GM13977 (cell line): Measurements from ENCODE around the gene KRTAP4-4.
"Not testable (repeated sequence)": the region's sequence is repeated elsewhere in the genome, so short reads cannot be mapped to it uniquely, and the experiment has no call there.

Experiments
- DNase-seq: peaks from one replicate; pipeline ENCODE4 v3.0.0; 2012; ENCODE audit warnings: low spot score
- in situ Hi-C: fragments of 300-500 bp; cut with MboI; formaldehyde crosslinking; loops from one replicate; pipeline ENCODE4 v1.12.0; 2022; ENCODE audit warnings: low sequenced_read_pairs, low pct_unique_long_range_greater_than_20kb, mixed read lengths, inconsistent platforms; ENCODE audit not compliant: unreplicated experiment
- TF ChIP-seq, protein P1 (sequence below): IDR thresholded peaks from 2 replicates; pipeline ENCODE4 v1.5.1; 2012; ENCODE audit warnings: mild to moderate bottlenecking, control low read depth; ENCODE audit not compliant: insufficient read depth; ENCODE audit errors: extremely low read depth, missing control alignments

KRTAP4-4 gene

DNA sequence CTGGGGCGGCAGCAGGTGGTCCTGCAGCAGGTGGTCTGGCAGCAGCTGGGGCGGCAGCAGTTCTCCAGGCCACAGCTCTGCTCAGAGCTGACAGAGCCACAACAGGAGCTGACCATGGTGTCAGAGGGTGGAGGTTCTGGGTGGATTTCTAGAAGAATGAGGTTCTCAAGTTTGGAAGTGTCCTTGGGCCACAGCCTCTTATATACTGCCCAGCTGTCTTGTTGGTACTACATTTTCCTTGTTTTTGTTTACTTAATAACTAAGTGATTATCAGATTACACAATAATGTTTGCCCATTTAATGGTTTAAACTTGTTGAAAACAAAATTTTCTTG lies 10.9 kb downstream of the KRTAP4-4 start, which contains the start of gene KRTAP4-5:
Gene KRTAP4-5, minus strand, starts transcription at position 174 of the 334 bp plus-strand sequence. Its CDS starts 58 bp downstream, at position 116.
- DNase-seq = no peak
- in situ Hi-C loops = no loop called here
- TF ChIP-seq, protein P1, sequence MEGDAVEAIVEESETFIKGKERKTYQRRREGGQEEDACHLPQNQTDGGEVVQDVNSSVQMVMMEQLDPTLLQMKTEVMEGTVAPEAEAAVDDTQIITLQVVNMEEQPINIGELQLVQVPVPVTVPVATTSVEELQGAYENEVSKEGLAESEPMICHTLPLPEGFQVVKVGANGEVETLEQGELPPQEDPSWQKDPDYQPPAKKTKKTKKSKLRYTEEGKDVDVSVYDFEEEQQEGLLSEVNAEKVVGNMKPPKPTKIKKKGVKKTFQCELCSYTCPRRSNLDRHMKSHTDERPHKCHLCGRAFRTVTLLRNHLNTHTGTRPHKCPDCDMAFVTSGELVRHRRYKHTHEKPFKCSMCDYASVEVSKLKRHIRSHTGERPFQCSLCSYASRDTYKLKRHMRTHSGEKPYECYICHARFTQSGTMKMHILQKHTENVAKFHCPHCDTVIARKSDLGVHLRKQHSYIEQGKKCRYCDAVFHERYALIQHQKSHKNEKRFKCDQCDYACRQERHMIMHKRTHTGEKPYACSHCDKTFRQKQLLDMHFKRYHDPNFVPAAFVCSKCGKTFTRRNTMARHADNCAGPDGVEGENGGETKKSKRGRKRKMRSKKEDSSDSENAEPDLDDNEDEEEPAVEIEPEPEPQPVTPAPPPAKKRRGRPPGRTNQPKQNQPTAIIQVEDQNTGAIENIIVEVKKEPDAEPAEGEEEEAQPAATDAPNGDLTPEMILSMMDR = no peak

GRCh38 chr17:41148971-41149651 lies 11.4 kb downstream of the KRTAP4-4 start:
- DNase-seq, in situ Hi-C loops: not testable (repeated sequence)

- in situ Hi-C loops = no loop called here
- DNase-seq = no peak
Measured at GRCh38 chr17:41147531-41148204, 12.9 kb downstream of the KRTAP4-4 start.

DNA sequence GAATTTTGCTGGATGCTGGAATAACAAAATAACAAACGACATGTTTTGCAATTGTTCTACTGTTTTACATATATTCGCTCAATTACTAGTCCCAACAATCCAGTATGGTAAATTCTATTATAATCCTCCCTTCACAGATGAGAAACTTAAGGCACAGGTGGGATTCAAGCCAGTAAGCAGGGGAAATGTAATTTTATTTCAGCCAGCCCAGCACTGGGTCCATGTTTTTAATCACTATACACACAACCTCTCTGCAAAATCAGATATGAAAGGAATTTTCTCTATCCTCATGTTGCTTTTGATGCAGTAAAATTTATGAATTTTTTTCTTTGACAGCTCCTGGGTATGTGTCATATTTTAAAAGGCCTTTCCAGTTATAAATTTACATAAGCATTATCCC lies 15.3 kb downstream of the KRTAP4-4 start:
- in situ Hi-C loops = no loop called here
- no peak for DNase-seq
- TF ChIP-seq, protein P1 = no peak

More at GRCh38 chr17:41147531-41148204, 12.9 kb downstream of the KRTAP4-4 start:
- TF ChIP-seq, protein P1 = no peak

DNA sequence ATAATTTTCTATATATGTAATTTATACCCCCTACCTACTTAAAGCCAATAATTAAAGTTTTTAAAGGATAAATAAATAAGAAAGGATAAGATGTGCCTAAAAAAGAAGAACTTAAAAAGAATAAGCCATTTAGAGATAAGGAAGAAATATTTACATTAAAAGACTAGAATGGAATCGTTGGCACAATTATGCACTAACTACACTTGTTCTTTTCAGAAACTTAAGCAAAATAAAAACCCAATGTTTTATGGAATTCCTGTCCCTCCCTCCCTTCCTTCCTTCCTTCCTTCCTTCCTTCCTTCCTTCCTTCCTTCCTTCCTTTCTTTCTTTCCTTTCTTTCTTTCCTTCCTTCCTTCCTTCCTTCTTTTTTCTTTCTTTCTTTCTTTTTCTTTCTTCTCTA lies 15.7 kb downstream of the KRTAP4-4 start:
- in situ Hi-C loops = no loop called here
- TF ChIP-seq, protein P1 = no peak
- no peak for DNase-seq

DNA sequence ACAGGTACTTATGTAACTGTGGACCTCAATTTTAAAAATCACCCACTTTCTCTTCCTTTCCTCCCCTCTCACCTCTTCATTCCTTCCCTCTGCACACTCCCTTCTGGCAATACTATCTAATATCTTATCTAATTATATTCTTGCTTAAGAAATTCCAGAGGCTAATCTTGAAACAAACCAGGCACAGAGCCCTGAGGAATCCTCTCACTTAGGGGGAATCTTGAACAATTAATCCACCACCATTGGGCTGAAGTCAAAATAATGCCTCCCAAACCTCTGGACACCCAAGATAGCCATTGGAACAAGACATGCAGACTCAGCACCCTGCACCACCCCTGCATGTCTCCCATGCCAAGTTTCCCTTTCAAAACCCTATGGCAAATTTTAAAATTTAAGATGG lies 19.2 kb downstream of the KRTAP4-4 start:
- in situ Hi-C loops = no loop called here
- TF ChIP-seq, protein P1 = no peak
- DNase-seq = no peak
